Panc1 (cell line): ENCODE measurements around the gene COG3.

Experiments
- CTCF ChIP-seq: fragments of 450-650 bp; IDR thresholded peaks from 2 replicates; pipeline ENCODE4 v1.5.1; 2017; ENCODE audit warnings: mild to moderate bottlenecking
- SIN3A ChIP-seq: IDR thresholded peaks from 2 replicates; pipeline ENCODE4 v1.6.1; 2012; ENCODE audit warnings: low read depth, mild to moderate bottlenecking, low read length, moderate library complexity, borderline replicate concordance; ENCODE audit not compliant: insufficient read depth
- TF ChIP-seq, protein P1 (sequence below), 2 experiments: IDR thresholded peaks; 2 replicates each; pipeline ENCODE4 v1.6.1; 2011 to 2012; ENCODE audit warnings: low read depth in 2 of 2, control low read depth in 1 of 2, low read length in 1 of 2, mild to moderate bottlenecking in 1 of 2, moderate library complexity in 1 of 2; ENCODE audit not compliant: insufficient read depth in 1 of 2

DNA sequence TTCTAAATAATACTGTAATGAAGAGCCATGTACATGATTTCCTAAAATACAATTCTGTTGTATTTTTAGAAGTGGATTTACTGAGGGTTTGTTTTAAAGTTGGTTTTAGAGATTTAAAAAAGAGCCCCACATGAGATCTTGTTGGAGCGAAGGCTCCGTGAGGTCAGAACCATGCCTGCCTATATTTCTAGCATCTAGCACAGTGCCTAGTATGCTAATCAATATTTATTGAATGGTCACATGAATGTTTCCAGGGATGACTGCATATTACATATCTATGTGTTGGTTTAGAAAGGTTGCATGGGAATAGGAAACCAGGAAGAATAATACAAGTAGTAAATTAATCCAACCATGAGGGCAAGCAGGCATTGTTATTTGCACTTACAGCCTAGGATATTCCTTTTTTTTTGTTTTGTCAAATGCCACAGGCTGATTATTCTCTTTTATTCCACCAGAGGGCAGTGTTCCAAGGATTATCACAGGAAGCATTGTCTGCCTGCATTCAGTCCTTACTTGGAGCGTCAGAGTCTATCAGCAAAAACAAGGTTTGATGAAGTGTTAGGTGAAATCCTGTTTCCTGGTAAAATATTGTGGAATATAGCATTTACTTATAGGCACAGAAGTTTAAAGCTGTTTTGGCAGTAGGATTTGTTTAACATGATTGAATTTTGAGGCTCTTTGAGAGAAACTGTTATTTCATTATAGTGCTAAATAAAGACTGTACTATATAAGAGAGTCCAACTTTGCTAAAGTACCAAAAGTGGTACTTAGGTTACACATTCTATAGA lies 46.8 kb downstream of the COG3 start:
- TF ChIP-seq CTCF (peak; percentile 77; the same call in 1 of the 2 replicates), SIN3A (no peak)
- TF ChIP-seq, protein P1, sequence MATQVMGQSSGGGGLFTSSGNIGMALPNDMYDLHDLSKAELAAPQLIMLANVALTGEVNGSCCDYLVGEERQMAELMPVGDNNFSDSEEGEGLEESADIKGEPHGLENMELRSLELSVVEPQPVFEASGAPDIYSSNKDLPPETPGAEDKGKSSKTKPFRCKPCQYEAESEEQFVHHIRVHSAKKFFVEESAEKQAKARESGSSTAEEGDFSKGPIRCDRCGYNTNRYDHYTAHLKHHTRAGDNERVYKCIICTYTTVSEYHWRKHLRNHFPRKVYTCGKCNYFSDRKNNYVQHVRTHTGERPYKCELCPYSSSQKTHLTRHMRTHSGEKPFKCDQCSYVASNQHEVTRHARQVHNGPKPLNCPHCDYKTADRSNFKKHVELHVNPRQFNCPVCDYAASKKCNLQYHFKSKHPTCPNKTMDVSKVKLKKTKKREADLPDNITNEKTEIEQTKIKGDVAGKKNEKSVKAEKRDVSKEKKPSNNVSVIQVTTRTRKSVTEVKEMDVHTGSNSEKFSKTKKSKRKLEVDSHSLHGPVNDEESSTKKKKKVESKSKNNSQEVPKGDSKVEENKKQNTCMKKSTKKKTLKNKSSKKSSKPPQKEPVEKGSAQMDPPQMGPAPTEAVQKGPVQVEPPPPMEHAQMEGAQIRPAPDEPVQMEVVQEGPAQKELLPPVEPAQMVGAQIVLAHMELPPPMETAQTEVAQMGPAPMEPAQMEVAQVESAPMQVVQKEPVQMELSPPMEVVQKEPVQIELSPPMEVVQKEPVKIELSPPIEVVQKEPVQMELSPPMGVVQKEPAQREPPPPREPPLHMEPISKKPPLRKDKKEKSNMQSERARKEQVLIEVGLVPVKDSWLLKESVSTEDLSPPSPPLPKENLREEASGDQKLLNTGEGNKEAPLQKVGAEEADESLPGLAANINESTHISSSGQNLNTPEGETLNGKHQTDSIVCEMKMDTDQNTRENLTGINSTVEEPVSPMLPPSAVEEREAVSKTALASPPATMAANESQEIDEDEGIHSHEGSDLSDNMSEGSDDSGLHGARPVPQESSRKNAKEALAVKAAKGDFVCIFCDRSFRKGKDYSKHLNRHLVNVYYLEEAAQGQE (IDR thresholded peaks at IDR 0.05; ENCODE audit: insufficient read depth in 1 of 2, low read depth in 2 of 2, low read length in 1 of 2): no peak
